PC-3 (cell line): Measurements from ENCODE around the gene TMEM169. TPM values are rescaled to one million over a fixed set of nuclear protein-coding genes. Genes with fewer than 3 reads are reported as not detected.

ENCODE experiments used
- ATAC-seq: fragments of 200-7000 bp; cut with Tn5 transposase; 2 replicates; pipeline ENCODE4 v1.9.1; 2020; ENCODE audit warnings: mild to moderate bottlenecking, moderate library complexity
- BruUV-seq: library from RNA; stranded (reverse); fragments of 400-500 nt; replicated peaks from 2 replicates; lab custom pipeline; 2021; lab: Mats Ljungman, UMichigan
- CTCF ChIA-PET: fragments of 300-600 bp; sonication (Branson Sonifier 250); formaldehyde crosslinking; loops from one replicate; lab custom pipeline; 2022; ENCODE audit warnings: antibody characterized with exemption; lab: Charles Lee
- POLR2A ChIA-PET: fragments of 300-600 bp; sonication (Branson Sonifier 250); formaldehyde crosslinking; loops from one replicate; lab custom pipeline; 2022; ENCODE audit warnings: antibody characterized with exemption; ENCODE audit not compliant: unreplicated experiment; lab: Charles Lee
- DNase-seq: peaks from one replicate; pipeline ENCODE4 v3.0.0-alpha.2; 2015
- H2AFZ ChIP-seq: fragments of 300-600 bp; sonication (generic); 2 replicates; pipeline ENCODE4 v1.6.0; 2016; ENCODE audit warnings: antibody characterized with exemption, low read length
- H3F3A ChIP-seq: fragments of 300-600 bp; sonication (generic); one replicate; pipeline ENCODE4 v1.6.0; 2017; ENCODE audit warnings: antibody characterized with exemption, low read length, control low read depth, mild to moderate bottlenecking; ENCODE audit not compliant: unreplicated experiment
- H3K27ac ChIP-seq: fragments of 300-600 bp; sonication (generic); 2 replicates; pipeline ENCODE4 v1.5.1; 2016; ENCODE audit warnings: mild to moderate bottlenecking, low read length
- H3K27me3 ChIP-seq: fragments of 300-600 bp; sonication (generic); 2 replicates; pipeline ENCODE4 v1.6.1; 2016; ENCODE audit warnings: low read length, mixed read lengths
- H3K36me3 ChIP-seq: fragments of 300-600 bp; sonication (generic); 2 replicates; pipeline ENCODE4 v1.6.1; 2016; ENCODE audit warnings: low read depth, mixed run types, low read length, mixed read lengths
- H3K4me1 ChIP-seq: fragments of 300-600 bp; sonication (generic); 2 replicates; pipeline ENCODE4 v1.5.1; 2016; ENCODE audit warnings: low read length; ENCODE audit not compliant: insufficient read depth
- H3K4me2 ChIP-seq: fragments of 300-600 bp; sonication (generic); 2 replicates; pipeline ENCODE4 v1.6.0; 2016; ENCODE audit warnings: low read length
- H3K4me3 ChIP-seq: fragments of 300-600 bp; sonication (generic); 2 replicates; pipeline ENCODE4 v1.5.1; 2016; ENCODE audit warnings: mild to moderate bottlenecking, low read length, mixed read lengths
- H3K79me2 ChIP-seq: fragments of 300-600 bp; sonication (generic); 2 replicates; pipeline ENCODE4 v1.6.1; 2017; ENCODE audit warnings: low read length, mixed read lengths
- H3K9ac ChIP-seq: fragments of 300-600 bp; sonication (generic); 2 replicates; pipeline ENCODE4 v1.6.0; 2016; ENCODE audit warnings: mild to moderate bottlenecking, low read length
- H3K9me2 ChIP-seq: fragments of 300-600 bp; sonication (generic); replicated peaks from 2 replicates; pipeline ENCODE4 v1.6.1; 2016; ENCODE audit warnings: mixed run types, low read length, mixed read lengths
- H3K9me3 ChIP-seq: fragments of 300-600 bp; sonication (generic); 2 replicates; pipeline ENCODE4 v1.6.1; 2016; ENCODE audit warnings: low read length, mixed read lengths
- H4K20me1 ChIP-seq: fragments of 300-600 bp; sonication (generic); 2 replicates; pipeline ENCODE4 v1.6.1; 2016; ENCODE audit warnings: low read length, mixed read lengths
- EZH2 ChIP-seq: fragments of 300-600 bp; sonication (generic); IDR thresholded peaks from one replicate; pipeline ENCODE4 v1.6.1; 2017; ENCODE audit warnings: antibody characterized with exemption, mild to moderate bottlenecking, low read length; ENCODE audit not compliant: unreplicated experiment
- EZH2phosphoT487 ChIP-seq: fragments of 300-600 bp; sonication (generic); IDR thresholded peaks from 2 replicates; pipeline ENCODE4 v1.6.1; 2018; ENCODE audit warnings: mild to moderate bottlenecking, antibody characterized with exemption, low read length, borderline replicate concordance
- intact Hi-C: fragments of 100-400 bp; cut with micrococcal nuclease; formaldehyde crosslinking; loops from 2 replicates; pipeline ENCODE4 v1.9.0; 2023
- total RNA-seq: library from RNA; depleted of rRNA; stranded (reverse); fragments of >200 nt; gene quantifications from 2 replicates; pipeline ENCODE4 v1.2.3, GENCODE V29; 2014
- TF ChIP-seq, protein P1 (sequence below): fragments of 300-600 bp; sonication (generic); conservative IDR thresholded peaks from 2 replicates; pipeline ENCODE4 v1.5.1; 2017; ENCODE audit warnings: antibody characterized with exemption, low read depth, mild to moderate bottlenecking, low read length

Gene TMEM169
- total RNA-seq, 1 experiment from 2014 or later: not detected

DNA sequence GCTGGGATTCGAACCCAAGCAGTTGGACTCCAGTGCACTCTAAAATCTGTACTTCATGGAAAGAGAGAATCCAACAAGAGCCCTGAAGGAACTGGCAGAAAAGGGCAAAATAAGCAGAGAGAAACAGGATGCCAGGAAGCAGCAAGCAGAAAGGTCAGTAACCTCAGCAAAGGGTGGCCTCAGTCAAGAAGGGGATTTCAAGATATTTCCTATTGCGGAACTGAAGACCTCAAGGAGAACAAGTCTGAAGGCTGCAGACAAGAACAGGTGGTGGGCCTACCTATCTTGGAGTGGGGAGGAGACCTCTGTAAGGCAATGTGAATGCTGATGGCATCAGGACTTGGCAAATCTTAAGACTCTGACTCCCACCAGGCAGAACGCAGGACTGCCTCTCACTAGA, 48.3 kb upstream of the TMEM169 start:
- Histone ChIP-seq H3K9ac (no peak overlapping the region), H3K9me2 (no peaks in the 10 kb centered on the region), H3K27me3 (no peaks in the 10 kb centered on the region), H3K79me2 (no peaks in the 10 kb centered on the region), H3F3A (no peaks in the 10 kb centered on the region), H2AFZ (no peak overlapping the region), H3K27ac (no peak overlapping the region), H3K4me2 (no peak overlapping the region), H3K9me3 (no peaks in the 10 kb centered on the region), H3K36me3 (no peaks in the 10 kb centered on the region), H4K20me1 (no peaks in the 10 kb centered on the region), H3K4me3 (no peak overlapping the region), H3K4me1 (peaks cover 13% of the 10 kb centered on the region)
- no TSS peak for BruUV-seq
- ChIA-PET POLR2A (no interaction called here), CTCF (interaction anchor here (1.0 kb wide), 1 partner anchor 83 kb away, joined by 6 read pairs; no protein-coding TSS in a partner anchor)
- ATAC-seq (no peak), DNase-seq (no peak)
- intact Hi-C loops: loop anchor here (2.0 to 5.0 kb wide), 2 partner anchors 34 to 77 kb away; no protein-coding TSS in a partner anchor
- TF ChIP-seq, protein P1, sequence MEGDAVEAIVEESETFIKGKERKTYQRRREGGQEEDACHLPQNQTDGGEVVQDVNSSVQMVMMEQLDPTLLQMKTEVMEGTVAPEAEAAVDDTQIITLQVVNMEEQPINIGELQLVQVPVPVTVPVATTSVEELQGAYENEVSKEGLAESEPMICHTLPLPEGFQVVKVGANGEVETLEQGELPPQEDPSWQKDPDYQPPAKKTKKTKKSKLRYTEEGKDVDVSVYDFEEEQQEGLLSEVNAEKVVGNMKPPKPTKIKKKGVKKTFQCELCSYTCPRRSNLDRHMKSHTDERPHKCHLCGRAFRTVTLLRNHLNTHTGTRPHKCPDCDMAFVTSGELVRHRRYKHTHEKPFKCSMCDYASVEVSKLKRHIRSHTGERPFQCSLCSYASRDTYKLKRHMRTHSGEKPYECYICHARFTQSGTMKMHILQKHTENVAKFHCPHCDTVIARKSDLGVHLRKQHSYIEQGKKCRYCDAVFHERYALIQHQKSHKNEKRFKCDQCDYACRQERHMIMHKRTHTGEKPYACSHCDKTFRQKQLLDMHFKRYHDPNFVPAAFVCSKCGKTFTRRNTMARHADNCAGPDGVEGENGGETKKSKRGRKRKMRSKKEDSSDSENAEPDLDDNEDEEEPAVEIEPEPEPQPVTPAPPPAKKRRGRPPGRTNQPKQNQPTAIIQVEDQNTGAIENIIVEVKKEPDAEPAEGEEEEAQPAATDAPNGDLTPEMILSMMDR: no peak
- no peak for TF ChIP-seq EZH2
- TF ChIP-seq EZH2phosphoT487: no peak

DNA sequence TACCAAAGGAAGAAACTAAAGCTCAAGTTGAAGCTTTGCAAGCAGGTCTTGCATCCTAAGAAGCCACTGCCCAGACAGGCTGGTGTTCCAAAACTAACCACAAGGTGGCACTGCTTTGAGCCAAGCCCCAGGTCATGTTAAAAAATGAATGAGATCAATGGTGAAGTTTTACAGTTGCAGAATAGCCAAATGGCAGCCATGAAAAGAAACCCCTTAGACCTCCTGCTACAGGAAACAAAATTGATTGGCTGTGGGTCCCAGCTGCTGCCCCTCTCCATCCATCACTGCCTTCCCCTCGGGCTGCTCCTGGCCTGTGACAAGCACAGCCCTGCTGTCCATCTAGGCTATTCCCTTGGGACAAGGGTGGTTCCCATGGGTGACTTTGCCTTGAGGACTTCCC, 47.7 kb upstream of the TMEM169 start:
- Histone ChIP-seq H3K9ac (no peak overlapping the region), H3F3A (no peaks in the 10 kb centered on the region), H3K4me1 (peaks cover 13% of the 10 kb centered on the region), H3K9me3 (no peaks in the 10 kb centered on the region), H3K36me3 (no peaks in the 10 kb centered on the region), H3K27ac (no peak overlapping the region), H3K79me2 (no peaks in the 10 kb centered on the region), H2AFZ (no peak overlapping the region), H3K4me3 (no peak overlapping the region), H3K27me3 (no peaks in the 10 kb centered on the region), H4K20me1 (no peaks in the 10 kb centered on the region), H3K4me2 (no peak overlapping the region), H3K9me2 (no peaks in the 10 kb centered on the region)
- BruUV-seq: no TSS peak
- DNase-seq (peak; percentile 84), ATAC-seq (peak; percentile 66)
- intact Hi-C loops: loop anchor here (5.0 kb wide), 1 partner anchor 33 kb away; no protein-coding TSS in a partner anchor
- TF ChIP-seq, protein P1: peak; percentile 91
- TF ChIP-seq EZH2 (no peak), EZH2phosphoT487 (no peak)
- CTCF ChIA-PET: interaction anchor here (1.0 kb wide), 1 partner anchor 84 kb away, joined by 6 read pairs; no protein-coding TSS in a partner anchor
- POLR2A ChIA-PET: no interaction called here

DNA sequence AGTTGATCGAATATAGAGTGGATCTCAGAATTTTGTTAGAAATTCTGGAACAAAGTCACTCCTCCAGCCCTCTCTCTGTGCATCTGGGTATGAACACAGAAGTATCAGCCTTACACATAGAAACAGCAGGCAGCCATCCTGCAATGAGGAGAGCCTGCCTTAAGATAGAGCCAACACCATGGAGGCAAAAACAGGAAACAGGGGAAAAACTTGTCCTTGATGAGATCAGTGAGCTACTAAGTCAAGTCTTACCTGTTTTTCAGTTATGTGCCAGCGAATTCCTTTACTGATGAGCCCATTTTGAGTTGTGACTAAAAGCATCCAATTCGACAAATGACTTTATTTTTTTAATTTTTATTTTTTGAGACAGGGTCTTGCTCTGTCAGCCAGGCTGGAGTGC, 41.8 kb upstream of the TMEM169 start:
- Histone ChIP-seq H3K27me3 (no peaks in the 10 kb centered on the region), H3K9ac (no peak overlapping the region), H4K20me1 (no peaks in the 10 kb centered on the region), H3K36me3 (no peaks in the 10 kb centered on the region), H2AFZ (no peak overlapping the region), H3K4me2 (no peak overlapping the region), H3K4me1 (no peaks in the 10 kb centered on the region), H3K9me3 (no peaks in the 10 kb centered on the region), H3K9me2 (no peaks in the 10 kb centered on the region), H3K79me2 (no peaks in the 10 kb centered on the region), H3K27ac (no peak overlapping the region), H3K4me3 (no peak overlapping the region), H3F3A (no peaks in the 10 kb centered on the region)
- POLR2A ChIA-PET: no interaction called here
- DNase-seq (no peak), ATAC-seq (no peak)
- CTCF ChIA-PET: no interaction called here
- intact Hi-C loops: no loop called here
- BruUV-seq: no TSS peak
- TF ChIP-seq, protein P1: no peak
- TF ChIP-seq EZH2: no peak
- no peak for TF ChIP-seq EZH2phosphoT487
